ENCODE results near the gene ATP5PF.
A peak's percentile ranks its signal among the peaks of the same experiment; 100 is the strongest.
"Not testable (repeated sequence)": the region's sequence is repeated elsewhere in the genome, so short reads cannot be mapped to it uniquely, and the experiment has no call there.

ATP5PF gene

GRCh38 chr21:25709684-25710265, 24.9 kb downstream of the ATP5PF start:
- in situ Hi-C loops (cut with HindIII; ENCODE audit: low sequenced_read_pairs): no loop called here
- no peak overlapping the region for H3K4me3 ChIP-seq (ENCODE audit: low read depth, low read length)
- DNase-seq (ENCODE audit: low read depth, low spot score): no peak
- TF ChIP-seq CTCF (IDR thresholded peaks at IDR 0.05; ENCODE audit: low read depth, low read length): no peak

GRCh38 chr21:25708467-25709065, 26.1 kb downstream of the ATP5PF start:
- peak; percentile 58 for DNase-seq (ENCODE audit: low read depth, low spot score)
- H3K4me3 ChIP-seq (ENCODE audit: low read depth, low read length): no peak overlapping the region
- in situ Hi-C loops (cut with HindIII; ENCODE audit: low sequenced_read_pairs): no loop called here
- TF ChIP-seq CTCF (IDR thresholded peaks at IDR 0.05; ENCODE audit: low read depth, low read length): peak; percentile 74

GRCh38 chr21:25701529-25701928, 33.2 kb downstream of the ATP5PF start:
- in situ Hi-C loops (cut with HindIII; ENCODE audit: low sequenced_read_pairs): no loop called here
- no peak for TF ChIP-seq CTCF (IDR thresholded peaks at IDR 0.05; ENCODE audit: low read depth, low read length)
- no peak overlapping the region for H3K4me3 ChIP-seq (ENCODE audit: low read depth, low read length)
- no peak for DNase-seq (ENCODE audit: low read depth, low spot score)

GRCh38 chr21:25700741-25701140, 34.0 kb downstream of the ATP5PF start:
- in situ Hi-C loops (cut with HindIII; ENCODE audit: low sequenced_read_pairs): no loop called here
- TF ChIP-seq CTCF (IDR thresholded peaks at IDR 0.05; ENCODE audit: low read depth, low read length): no peak
- DNase-seq (ENCODE audit: low read depth, low spot score): no peak
- no peak overlapping the region for H3K4me3 ChIP-seq (ENCODE audit: low read depth, low read length)

GRCh38 chr21:25695461-25695860, 39.2 kb downstream of the ATP5PF start:
- H3K4me3 ChIP-seq (ENCODE audit: low read depth, low read length); in situ Hi-C loops (cut with HindIII; ENCODE audit: low sequenced_read_pairs); DNase-seq (ENCODE audit: low read depth, low spot score): not testable (repeated sequence)

- no peak overlapping the region for H3K4me3 ChIP-seq (ENCODE audit: low read depth, low read length)
- DNase-seq (ENCODE audit: low read depth, low spot score): no peak
- TF ChIP-seq CTCF (IDR thresholded peaks at IDR 0.05; ENCODE audit: low read depth, low read length): no peak
- in situ Hi-C loops (cut with HindIII; ENCODE audit: low sequenced_read_pairs): no loop called here
These were observed 42.7 kb downstream of the ATP5PF start for GRCh38 chr21:25691976-25692375.

GRCh38 chr21:25689226-25689625, 45.5 kb downstream of the ATP5PF start:
- in situ Hi-C loops (cut with HindIII; ENCODE audit: low sequenced_read_pairs): no loop called here
- DNase-seq (ENCODE audit: low read depth, low spot score): no peak
- no peak for TF ChIP-seq CTCF (IDR thresholded peaks at IDR 0.05; ENCODE audit: low read depth, low read length)
- no peak overlapping the region for H3K4me3 ChIP-seq (ENCODE audit: low read depth, low read length)

Data from astrocyte of the spinal cord (primary cell).